Stimulated activated CD8-positive, alpha-beta memory T cell treated with anti-CD3 and anti-CD28 coated beads, Interleukin-4, amount 100 ng/mL, for 24 hours (primary cell): ENCODE data around the gene LRP3.
"Not testable (repeated sequence)": the region's sequence is repeated elsewhere in the genome, so short reads cannot be mapped to it uniquely, and the experiment has no call there.

Experiments
- DNase-seq: peaks from one replicate; pipeline ENCODE4 v3.0.0-alpha.2; 2020; ENCODE audit warnings: low read depth

Gene LRP3

GRCh38 chr19:33175886-33176669, 18.1 kb upstream of the LRP3 start:
- no peak for DNase-seq

- DNase-seq = peak; percentile 98
These were observed 17.3 kb upstream of the LRP3 start for GRCh38 chr19:33176670-33177416.

- no peak for DNase-seq
These were observed 16.6 kb upstream of the LRP3 start for GRCh38 chr19:33177417-33177979.

GRCh38 chr19:33186431-33187182, 7.5 kb upstream of the LRP3 start:
- DNase-seq = no peak

GRCh38 chr19:33187183-33187540, 7.0 kb upstream of the LRP3 start:
- DNase-seq = no peak

- DNase-seq = no peak
These were observed 4.7 kb upstream of the LRP3 start for GRCh38 chr19:33189453-33189852.

GRCh38 chr19:33191092-33191491, 3.0 kb upstream of the LRP3 start:
- not testable (repeated sequence) for DNase-seq

GRCh38 chr19:33191501-33191900, 2.6 kb upstream of the LRP3 start:
- no peak for DNase-seq

- no peak for DNase-seq
These were observed 2.1 kb upstream of the LRP3 start for GRCh38 chr19:33192010-33192409.

- DNase-seq = no peak
These were observed 763 bp upstream of the LRP3 start for GRCh38 chr19:33193269-33193864.

- no peak for DNase-seq
These were observed 379 bp downstream of the LRP3 start for GRCh38 chr19:33194532-33194885.

GRCh38 chr19:33194886-33195644, 935 bp downstream of the LRP3 start:
- no peak for DNase-seq

GRCh38 chr19:33195645-33196347, 1.7 kb downstream of the LRP3 start:
- no peak for DNase-seq

- no peak for DNase-seq
These were observed 2.5 kb downstream of the LRP3 start for GRCh38 chr19:33196446-33197193.

- no peak for DNase-seq
These were observed 3.5 kb downstream of the LRP3 start for GRCh38 chr19:33197591-33198000.

GRCh38 chr19:33198169-33198568, 4.0 kb downstream of the LRP3 start:
- no peak for DNase-seq

GRCh38 chr19:33199441-33200265, 5.5 kb downstream of the LRP3 start:
- DNase-seq = no peak

- DNase-seq = no peak
These were observed 7.3 kb downstream of the LRP3 start for GRCh38 chr19:33201473-33201872.

GRCh38 chr19:33201886-33202545, 7.9 kb downstream of the LRP3 start:
- no peak for DNase-seq
